CD4-positive, alpha-beta T cell treated with Interferon alpha-2 for 1 hour (primary cell): Measurements from ENCODE around the gene ANXA10.
A peak's percentile ranks its signal among the peaks of the same experiment; 100 is the strongest.
"Not testable (repeated sequence)": the region's sequence is repeated elsewhere in the genome, so short reads cannot be mapped to it uniquely, and the experiment has no call there.

Source experiments
- DNase-seq, 2 donors: peaks; one replicate each; pipeline ENCODE4 v3.0.0-alpha.2; 2020 to 2022

ANXA10 gene

GRCh38 chr4:168119890-168120289 lies 27.6 kb downstream of the ANXA10 start:
- DNase-seq: no peak

DNA sequence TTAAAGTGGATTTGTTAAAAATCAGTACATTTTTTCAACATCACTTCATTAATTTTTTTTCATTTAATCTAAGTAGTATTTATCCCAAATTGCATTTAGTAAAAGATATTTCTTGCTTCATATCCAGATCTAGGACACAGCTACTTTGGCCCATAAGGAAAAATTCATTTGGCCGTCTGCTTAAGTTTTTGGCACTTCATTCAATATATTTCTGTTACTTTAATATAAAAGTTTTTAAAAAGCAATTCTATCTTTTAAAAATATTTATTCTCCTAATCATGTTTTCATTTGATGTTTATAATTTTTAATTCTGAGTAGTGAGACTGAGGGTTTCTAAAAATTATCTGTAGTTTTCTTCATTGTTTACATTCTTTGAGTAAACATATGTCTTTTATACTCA lies 28.5 kb downstream of the ANXA10 start:
- DNase-seq: no peak

GRCh38 chr4:168124008-168124641 lies 31.8 kb downstream of the ANXA10 start:
- no peak for DNase-seq

DNA sequence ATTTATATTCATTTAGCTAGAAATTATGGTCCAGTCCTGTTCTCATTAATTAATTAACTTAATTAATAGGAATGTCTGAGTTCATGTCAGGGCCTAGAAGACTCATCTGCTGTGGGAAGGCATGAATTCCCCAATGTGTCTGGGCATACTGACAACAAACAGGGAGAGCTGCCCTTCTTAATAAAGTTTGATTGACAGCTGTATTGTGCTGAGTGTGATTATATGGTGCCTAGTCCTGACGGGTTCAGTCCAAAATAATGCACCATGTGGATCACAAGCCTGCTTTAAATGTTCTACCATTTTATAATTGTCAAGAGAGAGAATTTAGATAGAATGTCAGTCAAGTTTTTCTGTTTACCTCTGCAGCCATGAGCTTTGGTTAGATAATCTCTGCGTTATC lies 34.6 kb downstream of the ANXA10 start:
- DNase-seq: no peak

DNA sequence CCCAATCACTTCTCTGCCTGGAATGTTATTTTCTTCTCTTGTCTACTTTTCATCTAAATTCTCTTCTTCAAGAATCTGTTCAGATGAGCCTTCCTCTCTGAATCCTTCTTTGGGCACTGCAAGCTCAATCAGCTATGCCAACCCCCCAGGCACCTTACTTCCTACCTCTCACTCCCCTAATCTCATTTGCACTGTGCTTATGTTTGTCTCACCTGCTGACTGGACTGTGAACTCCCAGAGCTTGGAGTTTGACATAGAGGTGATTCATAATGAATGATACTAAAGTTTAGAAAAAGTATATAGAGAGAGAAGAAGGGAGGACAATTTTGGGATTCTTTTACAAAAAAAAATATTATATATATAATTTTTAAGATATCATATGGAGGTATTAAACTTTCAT lies 36.3 kb downstream of the ANXA10 start:
- DNase-seq: no peak

DNA sequence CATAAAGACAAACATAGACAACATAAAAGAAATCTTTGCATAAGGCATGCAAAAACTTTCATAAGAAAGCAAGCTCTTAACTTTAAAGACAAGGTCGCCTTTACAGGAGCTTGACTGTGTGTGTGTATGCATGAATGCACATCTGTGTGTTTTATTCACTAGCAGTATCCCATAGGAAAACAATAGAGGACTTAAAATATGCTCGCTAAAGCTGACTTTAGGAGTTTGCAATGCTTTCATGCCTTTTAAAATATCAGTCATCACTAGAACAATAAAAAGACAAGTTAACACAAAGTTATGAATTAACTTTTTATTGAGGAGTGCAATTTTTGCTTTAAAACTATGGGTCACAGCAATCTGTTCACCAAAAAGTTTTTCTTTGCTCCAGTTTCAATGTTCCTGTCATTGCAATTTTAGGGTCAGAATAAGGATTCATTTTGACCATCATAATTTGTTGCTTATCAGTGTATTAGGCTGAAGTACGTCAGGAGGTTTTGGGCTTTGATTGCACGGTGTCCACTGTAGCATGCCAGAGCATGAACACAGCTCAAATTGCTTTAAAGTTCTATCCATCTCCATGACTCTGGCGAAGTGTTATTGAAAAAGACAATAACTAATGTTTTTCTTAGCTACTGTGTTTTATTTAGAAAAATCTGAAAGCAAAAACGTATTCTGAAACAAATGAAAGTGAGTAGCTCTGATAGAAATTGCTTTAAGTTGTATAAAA lies 36.9 kb downstream of the ANXA10 start:
- DNase-seq: no peak

- DNase-seq: no peak
These were observed 37.5 kb downstream of the ANXA10 start for GRCh38 chr4:168129802-168130201.

DNA sequence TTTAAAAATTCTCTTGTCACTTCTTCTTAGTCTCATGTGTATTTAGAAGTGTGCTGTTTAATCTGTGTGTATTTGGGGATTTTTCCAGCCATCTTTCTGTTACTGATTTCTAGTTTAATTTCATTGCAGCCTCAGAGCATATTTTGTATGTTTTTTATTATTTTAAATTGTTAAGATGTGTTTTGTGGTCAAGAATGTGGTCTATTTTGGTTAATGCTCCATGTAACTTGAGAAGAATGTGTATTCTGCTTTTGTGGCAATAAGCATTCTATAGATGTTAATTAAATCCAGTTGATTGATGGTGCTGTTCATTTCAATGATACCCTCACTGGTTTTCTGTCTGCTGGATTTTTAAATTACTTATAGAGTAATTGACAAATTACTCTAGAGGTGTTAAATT lies 38.9 kb downstream of the ANXA10 start:
- no peak for DNase-seq

DNA sequence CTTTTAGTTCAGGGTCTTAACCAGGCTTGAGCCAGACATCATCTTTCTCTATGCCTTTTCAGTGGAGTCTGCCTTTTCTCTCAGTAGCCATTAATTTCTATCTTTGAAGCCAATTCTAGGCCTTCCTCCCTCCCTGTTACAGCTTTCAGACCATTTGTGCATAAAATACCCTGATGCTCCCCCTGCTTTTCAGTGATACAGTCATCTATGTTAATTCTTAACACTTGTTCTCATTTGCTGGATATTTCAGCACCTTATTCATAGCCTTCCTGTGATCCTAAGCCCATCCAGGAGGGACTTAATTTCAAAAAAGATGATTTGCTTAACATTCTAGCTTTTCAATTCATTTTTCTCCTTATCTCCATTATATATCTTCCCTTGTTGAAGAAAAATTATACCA lies 42.3 kb downstream of the ANXA10 start:
- no peak for DNase-seq

DNA sequence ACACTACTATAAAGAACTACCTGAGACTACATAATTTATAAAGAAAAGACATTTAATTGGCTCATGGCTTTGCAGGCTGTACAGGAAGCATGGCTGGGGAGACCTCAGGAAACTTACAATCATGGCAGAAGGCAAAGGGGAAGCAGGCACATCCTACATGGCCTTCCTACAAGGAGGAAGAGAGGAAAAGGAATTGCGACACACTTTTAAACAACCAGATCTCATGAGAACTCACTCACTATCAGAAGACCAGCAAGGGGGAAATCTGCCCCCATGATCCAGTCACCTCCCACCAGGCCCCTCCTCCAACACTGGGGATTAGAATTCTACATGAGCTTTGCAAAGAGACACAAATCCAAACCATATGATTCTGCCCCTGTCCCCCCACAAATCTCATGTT lies 43.5 kb downstream of the ANXA10 start:
- DNase-seq: not testable (repeated sequence)

- DNase-seq: not testable (repeated sequence)
These were observed 45.4 kb downstream of the ANXA10 start for GRCh38 chr4:168137695-168138094.

DNA sequence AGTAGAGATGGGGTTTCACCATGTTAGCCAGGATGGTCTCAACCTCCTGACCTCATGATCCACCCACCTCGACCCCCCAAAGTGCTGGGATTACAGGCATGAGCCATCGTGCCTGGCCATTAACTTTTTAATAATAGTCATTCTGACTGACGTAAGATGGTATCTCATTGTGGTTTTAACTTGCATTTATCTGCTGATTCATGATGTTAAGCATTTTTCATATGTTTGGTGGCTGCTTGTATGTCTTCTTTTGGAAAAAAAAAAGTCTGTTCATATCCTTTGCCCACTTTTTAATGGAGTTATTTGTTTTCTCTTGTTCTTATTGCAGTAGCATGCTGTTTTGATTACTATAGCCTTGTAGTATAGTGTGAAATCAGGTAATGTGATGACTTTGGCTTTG lies 45.8 kb downstream of the ANXA10 start:
- no peak for DNase-seq

- no peak for DNase-seq
These were observed 47.0 kb downstream of the ANXA10 start for GRCh38 chr4:168139336-168139735.

DNA sequence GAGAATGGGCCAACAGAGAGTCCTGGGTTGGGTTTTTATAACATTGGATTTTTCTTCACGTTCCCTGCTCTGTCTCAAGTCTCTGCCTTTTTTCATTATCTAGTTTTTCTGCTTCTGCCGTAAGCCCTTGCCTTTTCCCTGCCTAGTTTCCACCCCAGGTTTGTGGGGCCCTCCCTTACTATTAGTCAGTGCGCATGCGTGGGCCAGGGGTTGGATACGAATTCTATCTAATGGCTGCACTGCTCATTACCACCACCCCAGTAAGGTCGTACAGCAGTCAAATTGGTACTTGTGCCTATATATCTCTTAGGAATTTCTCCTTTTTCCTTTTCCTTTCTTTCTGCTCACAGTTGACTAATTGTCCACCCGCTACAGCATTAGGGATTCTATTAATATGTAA lies 49.4 kb downstream of the ANXA10 start:
- DNase-seq: no peak

DNA sequence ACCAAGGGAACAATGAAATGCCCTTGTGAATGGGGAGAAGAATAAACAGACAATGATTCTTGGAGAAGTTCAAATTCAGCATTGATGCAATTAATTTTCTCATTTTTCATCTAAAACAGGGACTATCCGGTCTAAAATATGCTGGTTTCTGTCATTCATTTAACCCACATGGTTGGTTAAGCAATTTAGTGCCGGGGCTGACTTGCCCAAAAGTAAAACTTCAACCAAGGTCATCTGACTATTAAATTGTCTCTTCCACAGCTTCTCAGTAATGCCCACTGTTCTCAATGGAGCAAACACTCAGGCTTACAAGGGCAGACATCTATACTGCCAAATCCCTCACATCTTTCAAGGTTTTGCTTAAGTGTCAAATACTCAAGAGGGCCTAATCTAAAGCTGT lies 51.3 kb downstream of the ANXA10 start:
- no peak for DNase-seq

DNA sequence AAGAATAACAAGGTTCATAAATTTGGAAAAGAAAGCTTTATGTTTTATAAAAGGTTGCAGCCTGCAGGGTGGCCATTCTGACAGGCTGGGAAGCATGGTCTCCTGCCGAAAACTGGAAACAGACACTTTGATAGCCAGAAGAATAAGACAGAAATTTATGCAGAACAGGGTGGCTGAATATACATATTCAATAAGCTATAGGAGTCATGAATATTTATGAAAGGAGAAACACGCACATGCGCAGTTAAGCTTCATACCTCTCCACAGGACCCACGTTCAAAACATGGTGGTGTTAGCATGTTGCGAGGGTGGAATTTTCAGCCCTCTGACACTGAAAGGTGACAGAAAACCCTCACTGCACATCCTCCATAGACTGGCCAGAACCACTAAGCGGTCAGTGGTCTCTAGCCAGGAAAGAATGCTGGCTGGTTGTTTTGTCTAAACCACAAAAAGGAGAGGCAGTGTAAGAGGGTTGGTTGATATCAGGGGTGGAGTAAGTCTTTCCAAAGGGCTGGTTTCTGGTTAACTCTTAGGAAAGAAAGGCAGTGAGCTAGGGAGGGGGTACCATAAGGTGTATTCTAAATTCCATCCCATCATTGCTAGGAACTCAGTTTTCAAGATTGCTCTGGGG lies 58.2 kb downstream of the ANXA10 start:
- DNase-seq: no peak

DNA sequence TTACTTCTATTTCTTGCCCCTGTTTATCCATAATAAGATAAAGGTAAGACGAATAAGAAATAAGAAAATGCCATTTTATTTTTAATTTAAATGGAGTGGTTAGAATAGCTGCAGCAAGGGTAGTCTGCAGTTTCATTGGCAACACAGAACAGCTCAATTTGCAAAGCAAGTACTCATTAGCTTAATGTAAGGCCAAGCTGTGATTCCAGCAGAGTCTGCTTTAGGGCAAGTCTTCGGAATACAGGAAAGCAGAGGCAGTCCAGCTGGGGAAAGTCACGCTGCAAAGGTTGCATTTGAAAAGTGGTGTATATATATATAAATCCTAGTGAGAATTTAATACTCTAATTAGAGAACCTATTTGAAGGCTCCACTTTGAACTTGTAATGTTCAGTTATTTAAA lies 59.0 kb downstream of the ANXA10 start:
- no peak for DNase-seq

GRCh38 chr4:168152837-168153500 lies 60.6 kb downstream of the ANXA10 start:
- DNase-seq: no peak

DNA sequence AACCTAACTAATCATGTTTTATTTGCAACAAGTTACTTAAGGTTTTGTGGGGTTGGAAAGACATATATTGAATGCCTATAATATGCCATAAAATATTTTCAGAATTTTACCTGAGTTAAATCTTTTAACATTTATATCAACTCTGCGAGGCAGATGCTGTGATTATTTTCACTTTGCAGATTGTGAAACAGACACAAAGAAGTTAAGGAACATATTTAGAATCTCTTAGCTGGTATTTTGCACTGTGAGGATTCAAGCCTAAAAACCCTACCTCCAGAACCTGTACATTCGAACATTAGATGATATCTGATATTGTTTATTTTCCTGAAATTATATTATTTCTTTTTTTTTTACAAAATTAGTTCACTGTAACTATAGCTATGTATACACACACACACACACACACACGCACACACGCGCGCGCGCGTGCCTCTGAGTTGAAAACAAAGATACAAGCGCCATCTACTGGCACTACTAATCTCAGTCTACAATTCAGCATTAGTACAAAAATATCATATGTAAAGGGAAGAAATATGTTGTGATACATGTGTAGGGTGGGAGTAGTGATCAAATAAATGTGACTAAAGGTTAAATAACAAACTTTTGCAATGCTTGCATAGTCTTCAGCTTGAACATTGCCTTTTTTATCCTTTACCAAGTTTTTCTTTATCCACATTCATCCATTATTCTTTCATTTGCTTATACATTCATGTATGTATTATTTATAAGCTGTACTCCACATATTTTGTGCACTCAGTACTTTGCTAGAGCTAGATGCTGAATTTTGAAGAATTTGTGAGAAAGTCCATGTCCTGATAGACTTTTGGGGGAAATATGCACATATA lies 61.5 kb downstream of the ANXA10 start:
- DNase-seq: peak; percentile 37 to 67

DNA sequence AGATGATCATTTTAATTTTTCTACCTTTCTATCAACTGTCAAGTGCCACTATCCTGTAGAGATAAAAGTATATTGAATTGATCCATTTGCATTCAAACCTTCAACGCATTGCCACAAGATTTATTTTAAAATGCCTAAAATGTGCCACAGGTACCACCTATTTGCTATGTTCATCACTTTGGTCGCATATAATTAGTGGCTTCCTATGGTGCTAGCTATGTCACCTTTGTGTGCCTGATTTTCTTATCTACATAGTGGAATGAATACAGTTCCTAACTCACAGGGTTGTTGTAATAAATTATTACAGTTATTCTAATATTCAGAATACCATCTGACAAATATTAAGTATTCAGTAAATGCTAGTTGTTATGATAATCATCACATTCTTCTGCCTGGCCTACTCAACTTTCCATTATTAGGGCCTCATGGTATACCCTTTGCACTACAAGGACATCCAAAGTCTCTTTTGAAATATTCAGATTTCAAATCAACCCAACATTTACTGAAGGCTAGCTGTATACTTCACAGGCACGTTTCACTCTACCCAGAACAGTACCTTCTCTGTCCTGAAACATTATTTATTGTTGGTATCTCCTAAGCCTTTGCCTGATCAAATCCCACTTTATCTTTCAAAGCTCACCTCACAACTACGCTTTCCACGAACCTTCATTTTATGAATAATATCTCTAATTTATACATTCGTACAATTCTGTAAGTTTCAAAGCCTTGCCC lies 62.4 kb downstream of the ANXA10 start:
- no peak for DNase-seq

DNA sequence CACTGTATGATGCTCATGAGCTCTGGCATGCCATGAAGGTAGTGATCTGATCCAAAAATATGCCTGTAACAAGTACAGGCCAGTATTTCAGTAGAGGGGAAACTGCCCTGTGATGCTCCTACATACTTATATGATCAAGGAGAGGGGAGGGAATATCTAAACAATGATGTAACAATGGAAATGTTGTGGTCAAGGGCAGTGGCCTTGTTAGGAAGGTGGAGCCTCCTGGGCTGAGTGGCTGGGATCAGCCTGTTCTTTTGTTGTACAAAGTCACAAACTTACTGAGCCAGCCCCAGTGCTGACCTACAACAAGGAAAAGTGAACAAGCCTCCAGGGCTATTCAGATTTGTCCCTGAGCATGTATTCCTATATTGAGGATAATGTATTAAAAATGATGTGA lies 70.3 kb downstream of the ANXA10 start:
- no peak for DNase-seq

DNA sequence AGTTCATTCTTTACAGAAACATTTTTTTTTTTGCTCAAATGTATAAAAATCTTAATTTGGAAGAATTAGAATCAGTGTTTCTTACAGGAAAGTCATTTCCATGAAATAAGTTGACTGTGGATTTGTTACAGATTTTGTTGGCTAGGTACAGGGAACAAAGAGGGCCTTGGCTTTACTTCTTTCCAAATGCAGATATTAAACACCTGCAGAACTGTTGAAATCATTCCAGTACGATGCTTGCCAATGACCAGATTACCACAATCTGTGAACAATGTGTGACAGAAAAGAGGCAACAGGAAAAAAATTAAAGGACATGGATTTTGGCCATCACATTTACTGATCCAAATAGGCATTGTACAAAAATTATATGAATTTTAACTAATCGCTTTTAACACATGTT lies 70.8 kb downstream of the ANXA10 start:
- DNase-seq: no peak
